NB4 (cell line): ENCODE results near the gene FRMD4B.

ENCODE experiments used
- DNase-seq: peaks from one replicate; pipeline ENCODE4 v3.0.0; 2010; ENCODE audit warnings: low read depth
- H3K4me3 ChIP-seq: one replicate; pipeline ENCODE4 v1.5.1; 2011; ENCODE audit warnings: mild to moderate bottlenecking, low read depth, low read length, moderate library complexity
- CTCF ChIP-seq: IDR thresholded peaks from one replicate; pipeline ENCODE4 v1.5.1; 2012; ENCODE audit warnings: low read depth, low read length
- MAX ChIP-seq: IDR thresholded peaks from 2 replicates; pipeline ENCODE4 v1.6.1; 2011; ENCODE audit warnings: low read depth, low read length
- MYC ChIP-seq: IDR thresholded peaks from 2 replicates; pipeline ENCODE4 v1.6.1; 2011; ENCODE audit warnings: low read depth, low read length
- POLR2A ChIP-seq: IDR thresholded peaks from 2 replicates; pipeline ENCODE4 v1.6.1; 2011; ENCODE audit warnings: mild to moderate bottlenecking; ENCODE audit not compliant: insufficient read length; ENCODE audit errors: extremely low read depth

FRMD4B gene

DNA sequence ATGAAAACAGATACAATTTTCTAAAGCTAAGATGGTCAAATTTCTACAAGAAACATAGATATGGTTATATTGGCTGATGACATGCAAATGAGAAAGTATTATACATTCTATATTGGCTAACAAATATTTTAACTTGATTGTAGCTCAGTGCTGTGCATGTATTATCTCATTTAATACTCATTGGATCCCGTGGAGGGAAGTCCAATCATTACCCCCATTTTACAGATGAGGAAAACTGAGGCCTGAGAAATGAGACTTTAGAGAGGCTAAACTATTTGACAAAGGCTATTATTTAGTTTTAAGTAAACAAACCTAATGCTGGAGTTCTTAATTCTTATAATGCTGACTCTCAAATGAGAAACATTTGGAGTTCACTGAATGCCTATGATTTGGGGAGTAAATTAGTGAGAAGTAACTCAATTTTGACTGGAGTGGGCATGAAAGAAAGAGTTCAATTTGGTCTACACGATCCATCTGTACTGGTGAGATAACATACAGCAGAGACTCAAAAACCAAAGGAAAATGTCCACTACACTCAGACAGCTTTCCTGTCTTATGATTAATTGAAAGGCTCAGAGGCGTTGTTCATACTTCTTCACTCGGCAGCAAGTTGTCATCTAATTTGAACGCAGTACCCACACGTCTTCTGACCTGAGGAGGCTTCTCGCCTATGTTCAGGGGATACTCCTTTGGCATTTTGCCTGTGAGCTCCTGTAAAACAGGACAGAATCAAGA lies 191.3 kb downstream of the FRMD4B start:
- no peak for DNase-seq
- no peak overlapping the region for H3K4me3 ChIP-seq
- TF ChIP-seq POLR2A (no peak), MAX (no peak), CTCF (no peak), MYC (no peak)

DNA sequence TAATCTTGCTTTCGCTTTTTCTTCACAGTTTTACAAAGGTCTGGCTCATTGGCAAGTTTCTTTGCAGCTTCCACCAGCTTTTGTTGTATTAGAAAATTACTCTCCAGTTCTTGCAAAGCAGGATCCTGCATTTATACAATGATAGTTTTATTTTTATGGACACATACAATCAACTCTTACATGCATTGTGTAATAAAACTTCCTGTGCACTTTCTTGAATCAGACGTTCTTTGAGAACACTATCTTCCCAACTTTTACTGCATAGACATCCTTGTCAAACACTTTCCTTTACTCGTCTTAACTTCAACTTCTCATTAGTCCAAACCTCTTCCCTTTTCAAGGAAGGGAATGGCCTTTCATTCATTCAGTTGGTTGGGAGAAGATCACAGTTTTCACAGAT lies 192.1 kb downstream of the FRMD4B start:
- H3K4me3 ChIP-seq, result no peak overlapping the region
- no peak for DNase-seq
- TF ChIP-seq MAX, result no peak
- TF ChIP-seq POLR2A, result no peak
- no peak for TF ChIP-seq MYC
- TF ChIP-seq CTCF, result no peak

- no peak for DNase-seq
- H3K4me3 ChIP-seq, result no peak overlapping the region
- TF ChIP-seq MYC (no peak), MAX (no peak), POLR2A (no peak), CTCF (no peak)
Measured at GRCh38 chr3:69191516-69191915, 194.4 kb downstream of the FRMD4B start.

- H3K4me3 ChIP-seq, result no peak overlapping the region
- no peak for TF ChIP-seq POLR2A
- no peak for TF ChIP-seq CTCF
- TF ChIP-seq MYC, result no peak
- no peak for TF ChIP-seq MAX
- no peak for DNase-seq
Measured at GRCh38 chr3:69189487-69189886, 196.4 kb downstream of the FRMD4B start.

GRCh38 chr3:69186575-69187093 lies 199.3 kb downstream of the FRMD4B start:
- no peak overlapping the region for H3K4me3 ChIP-seq
- no peak for DNase-seq
- TF ChIP-seq POLR2A (no peak), MAX (no peak), MYC (no peak)

DNA sequence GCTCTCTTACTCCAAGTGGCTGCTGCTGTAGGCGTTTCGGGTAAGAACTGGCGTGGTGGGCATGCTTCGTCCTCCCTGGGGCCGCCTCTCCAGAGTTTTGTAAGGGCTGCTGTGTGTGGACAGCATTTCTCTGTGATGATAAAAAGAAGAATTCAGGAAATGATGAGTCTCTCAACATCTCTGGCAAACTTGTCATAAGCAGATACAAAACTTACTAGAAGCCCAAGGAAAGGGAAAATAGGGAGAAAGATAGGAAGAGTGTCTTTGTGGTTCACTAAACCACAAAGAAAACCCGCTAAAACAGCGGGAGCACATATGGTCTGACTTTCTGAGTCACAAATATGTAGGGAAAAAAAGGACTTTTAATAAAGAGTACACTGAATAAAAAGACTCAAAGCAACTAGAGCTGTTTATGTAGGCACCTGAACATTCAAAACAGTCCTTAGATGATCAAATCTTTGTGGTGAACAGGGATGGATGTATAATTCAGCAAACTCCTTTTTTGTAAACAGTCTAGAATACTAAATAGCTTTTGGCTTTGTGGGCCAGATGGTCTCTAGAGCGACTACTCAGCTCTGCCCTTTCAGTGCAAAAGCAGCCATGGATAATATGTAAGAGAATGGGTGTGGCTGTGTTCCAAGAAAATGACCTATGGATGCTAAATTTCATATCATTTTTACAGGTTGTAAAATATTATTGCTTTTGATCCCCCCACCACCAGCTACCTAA lies 203.1 kb downstream of the FRMD4B start:
- DNase-seq, result no peak
- no peak overlapping the region for H3K4me3 ChIP-seq
- TF ChIP-seq MAX (no peak), POLR2A (no peak), MYC (no peak), CTCF (no peak)
